Type B pancreatic cell (in vitro differentiated cells): Measurements from ENCODE around the gene XPO6. TPM values are rescaled to one million over a fixed set of nuclear protein-coding genes. Genes with fewer than 3 reads are reported as not detected.

Experiments used
- DNase-seq: peaks from one replicate; pipeline ENCODE4 v3.0.0; 2021; ENCODE audit warnings: mixed read lengths; ENCODE audit not compliant: unreplicated experiment; ENCODE audit errors: extremely low spot score
- H3K27ac Mint-ChIP-seq: 2 replicates; pipeline ENCODE4 v1.8.0; 2021; ENCODE audit warnings: mild to moderate bottlenecking, mixed read lengths
- H3K27me3 Mint-ChIP-seq: 2 replicates; pipeline ENCODE4 v1.8.0; 2021; ENCODE audit warnings: mixed read lengths
- H3K36me3 Mint-ChIP-seq: 2 replicates; pipeline ENCODE4 v1.8.0; 2021; ENCODE audit warnings: mixed read lengths
- H3K4me1 Mint-ChIP-seq: one replicate; pipeline ENCODE4 v1.8.0; 2021; ENCODE audit warnings: mixed read lengths; ENCODE audit not compliant: unreplicated experiment
- H3K4me3 Mint-ChIP-seq: 2 replicates; pipeline ENCODE4 v1.8.0; 2021; ENCODE audit warnings: mild to moderate bottlenecking, mixed read lengths
- H3K9me3 Mint-ChIP-seq: 2 replicates; pipeline ENCODE4 v1.8.0; 2021; ENCODE audit warnings: mixed read lengths
- CTCF ChIP-seq: fragments of 200-600 bp; sonication (generic); conservative IDR thresholded peaks from 2 replicates; pipeline ENCODE4 v1.5.0; 2021; ENCODE audit warnings: antibody characterized with exemption, mild to moderate bottlenecking
- total RNA-seq: library from RNA; stranded (reverse); gene quantifications from 2 replicates; pipeline ENCODE4 v1.2.1, GENCODE V29; 2021; ENCODE audit warnings: low replicate concordance

The XPO6 gene
- total RNA-seq, 1 donor from 2014 or later = 111 TPM

GRCh38 chr16:28108590-28109247 lies 103.0 kb downstream of the XPO6 start:
- no peaks in the 10 kb centered on the region for H3K27me3 Mint-ChIP-seq
- no peak overlapping the region for H3K4me3 Mint-ChIP-seq
- H3K27ac Mint-ChIP-seq = no peak overlapping the region
- H3K4me1 Mint-ChIP-seq = peaks cover 7% of the 10 kb centered on the region
- DNase-seq = no peak
- no peaks in the 10 kb centered on the region for H3K9me3 Mint-ChIP-seq
- no peak for TF ChIP-seq CTCF
- peaks cover 28% of the 10 kb centered on the region for H3K36me3 Mint-ChIP-seq

- TF ChIP-seq CTCF = no peak
- Mint-ChIP-seq H3K27ac (no peak overlapping the region), H3K36me3 (peaks cover 31% of the 10 kb centered on the region), H3K4me3 (no peak overlapping the region), H3K9me3 (no peaks in the 10 kb centered on the region), H3K27me3 (no peaks in the 10 kb centered on the region), H3K4me1 (peaks cover 7% of the 10 kb centered on the region)
- DNase-seq = no peak
Observed at GRCh38 chr16:28107232-28107631, 104.5 kb downstream of the XPO6 start.

GRCh38 chr16:28106467-28107215 lies 105.1 kb downstream of the XPO6 start:
- no peak for TF ChIP-seq CTCF
- H3K36me3 Mint-ChIP-seq = peaks cover 35% of the 10 kb centered on the region
- no peak overlapping the region for H3K27ac Mint-ChIP-seq
- no peak for DNase-seq
- H3K9me3 Mint-ChIP-seq = no peaks in the 10 kb centered on the region
- H3K4me1 Mint-ChIP-seq = peaks cover 7% of the 10 kb centered on the region
- no peak overlapping the region for H3K4me3 Mint-ChIP-seq
- no peaks in the 10 kb centered on the region for H3K27me3 Mint-ChIP-seq

- H3K4me3 Mint-ChIP-seq = no peak overlapping the region
- peaks cover 35% of the 10 kb centered on the region for H3K36me3 Mint-ChIP-seq
- no peaks in the 10 kb centered on the region for H3K9me3 Mint-ChIP-seq
Observed at GRCh38 chr16:28105954-28106353, 105.8 kb downstream of the XPO6 start.

GRCh38 chr16:28105297-28105696 lies 106.5 kb downstream of the XPO6 start:
- Mint-ChIP-seq H3K9me3 (no peaks in the 10 kb centered on the region), H3K27ac (peak overlapping the region; percentile 33), H3K27me3 (no peaks in the 10 kb centered on the region), H3K36me3 (peaks cover 33% of the 10 kb centered on the region), H3K4me1 (peaks cover 7% of the 10 kb centered on the region), H3K4me3 (no peak overlapping the region)
- no peak for DNase-seq
- no peak for TF ChIP-seq CTCF

More at GRCh38 chr16:28105954-28106353, 105.8 kb downstream of the XPO6 start:
- Mint-ChIP-seq H3K27ac (peak overlapping the region; percentile 33), H3K4me1 (peaks cover 7% of the 10 kb centered on the region), H3K27me3 (no peaks in the 10 kb centered on the region)
- DNase-seq = no peak
- TF ChIP-seq CTCF = no peak
